Stimulated activated CD4-positive, alpha-beta T cell treated with anti-CD3 and anti-CD28 coated beads, Interleukin-4, amount 100 ng/mL, for 48 hours (primary cell): Measurements from ENCODE around the gene CLEC10A.
"Not testable (repeated sequence)": the region's sequence is repeated elsewhere in the genome, so short reads cannot be mapped to it uniquely, and the experiment has no call there.

Source experiments
- DNase-seq, 2 donors: peaks; one replicate each; pipeline ENCODE4 v3.0.0-alpha.2; 2020; ENCODE audit warnings: low read depth in 2 of 2

CLEC10A gene

DNA sequence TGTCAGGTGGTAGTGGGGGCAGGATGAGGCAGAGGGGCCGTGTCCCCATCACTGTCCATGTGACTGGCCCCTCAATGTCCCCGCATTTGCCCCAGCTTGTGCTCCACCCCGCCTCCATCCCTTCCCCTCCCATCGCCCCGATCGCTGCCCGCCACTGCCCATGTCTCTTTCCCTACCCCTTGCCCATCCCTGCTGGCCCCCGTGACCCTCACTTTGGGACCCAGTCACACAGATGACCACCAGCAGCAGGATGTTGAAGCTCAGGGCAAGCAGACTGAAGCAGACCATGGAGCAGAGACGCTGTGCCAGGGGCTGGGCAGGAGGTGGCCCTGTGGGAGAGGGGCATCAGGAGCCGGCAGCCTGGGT is 28.5 kb upstream of the CLEC10A start:
- no peak for DNase-seq

DNA sequence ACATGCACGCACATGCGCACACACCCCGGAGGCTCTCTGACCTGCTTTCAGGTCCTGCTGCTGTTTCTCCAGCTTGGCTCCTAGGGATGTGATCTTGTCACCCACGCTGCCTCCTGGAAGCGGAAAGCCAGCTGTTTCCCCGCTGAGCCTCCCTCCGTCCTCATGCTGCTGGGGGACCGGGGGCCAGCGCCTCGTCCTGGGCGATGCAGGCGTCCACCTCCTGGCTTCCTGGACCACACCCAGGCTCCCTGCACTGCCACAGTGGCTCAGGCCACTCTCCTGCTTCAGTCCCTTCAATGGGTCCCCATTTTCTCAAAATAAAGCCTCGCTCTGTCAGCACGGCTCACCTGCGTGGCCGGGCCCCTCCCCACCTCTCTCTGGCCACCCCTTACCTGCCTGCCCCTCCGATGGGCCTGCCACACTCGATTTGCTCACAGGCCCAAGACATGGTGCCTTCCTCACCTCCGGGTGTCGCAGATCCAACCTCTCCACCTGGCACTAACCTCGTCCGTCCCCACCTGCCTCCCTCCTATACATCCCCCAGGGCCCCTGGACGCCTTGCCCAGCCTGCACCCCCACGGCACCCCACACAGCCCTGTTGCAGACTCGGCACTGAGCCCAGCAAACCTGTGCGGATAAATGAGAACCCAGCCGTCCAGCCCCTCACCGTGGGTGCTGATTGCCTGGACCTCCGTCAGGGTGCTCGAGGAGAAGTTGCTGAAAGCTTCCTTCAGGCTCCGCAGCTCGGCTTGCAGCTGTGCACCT is 27.9 kb upstream of the CLEC10A start:
- no peak for DNase-seq

DNA sequence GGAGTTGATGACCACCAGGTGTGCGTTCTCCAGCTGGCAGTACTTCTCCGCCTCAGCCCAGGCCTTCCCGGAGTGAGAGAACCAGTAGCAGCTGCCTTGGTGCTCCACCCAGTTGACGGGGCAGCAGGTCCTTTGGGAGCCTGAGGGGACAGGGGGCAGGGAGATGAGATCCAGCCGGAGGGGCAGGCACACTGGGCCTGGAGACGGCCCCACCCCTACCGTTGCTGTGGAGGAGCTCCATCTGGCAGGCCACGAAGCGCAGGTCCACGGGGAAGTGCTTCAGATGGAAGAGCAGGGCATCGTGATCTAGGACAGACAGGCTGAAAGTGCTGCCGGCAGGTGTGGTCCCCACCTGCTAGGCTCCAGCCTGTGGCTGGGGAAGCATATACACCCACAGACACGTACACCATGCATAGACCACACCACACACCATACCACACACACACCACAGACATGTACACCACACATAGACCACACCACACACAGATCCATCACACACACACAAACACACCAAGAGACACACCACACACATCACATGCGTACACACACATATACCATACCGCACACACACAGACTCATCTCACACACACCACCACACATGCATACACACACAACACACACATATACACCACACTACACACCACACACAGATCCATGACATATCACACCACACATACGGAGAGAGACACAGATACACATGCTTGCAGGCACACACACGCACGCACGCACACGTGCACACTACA is 27.1 kb upstream of the CLEC10A start:
- DNase-seq, result no peak

DNA sequence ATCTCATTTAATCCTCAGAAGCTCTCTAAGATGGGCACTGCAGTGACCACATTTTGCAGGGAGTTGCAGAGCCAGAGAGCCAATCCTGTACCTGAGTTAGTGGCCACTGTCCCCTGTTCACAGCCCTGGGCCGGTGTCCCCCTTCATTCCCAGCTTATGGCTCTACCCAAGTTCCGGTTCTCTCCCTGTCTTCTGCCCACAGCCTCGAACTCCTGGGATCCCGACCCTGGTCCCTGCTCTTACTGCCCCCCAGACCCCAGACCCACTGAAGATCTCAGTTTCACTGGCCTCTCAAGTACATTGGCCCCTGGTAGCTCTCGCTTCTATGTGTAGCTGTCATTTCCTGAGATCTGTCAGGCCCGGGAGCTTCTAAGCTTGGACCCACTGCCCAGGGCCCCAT is 22.4 kb upstream of the CLEC10A start:
- no peak for DNase-seq

DNA sequence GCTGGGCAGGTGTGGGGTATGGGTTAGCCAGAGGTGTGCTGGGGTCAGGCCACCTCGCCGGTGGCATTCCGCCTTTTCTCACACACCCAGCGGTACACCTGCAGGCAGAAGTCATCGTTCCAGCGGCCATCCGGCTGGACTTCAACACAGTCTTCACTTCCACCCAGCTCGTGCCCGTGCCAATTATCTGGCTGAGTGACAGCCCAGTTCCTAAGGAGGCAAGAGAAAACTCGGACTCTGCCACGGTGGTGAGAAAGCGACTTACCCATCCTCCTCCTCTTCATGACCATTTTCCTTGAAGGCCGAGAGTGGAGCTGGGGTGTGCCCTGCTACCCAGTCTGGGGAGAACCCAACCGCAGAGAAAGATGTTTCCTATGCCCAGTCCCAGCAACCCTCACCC is 21.5 kb upstream of the CLEC10A start:
- no peak for DNase-seq

DNA sequence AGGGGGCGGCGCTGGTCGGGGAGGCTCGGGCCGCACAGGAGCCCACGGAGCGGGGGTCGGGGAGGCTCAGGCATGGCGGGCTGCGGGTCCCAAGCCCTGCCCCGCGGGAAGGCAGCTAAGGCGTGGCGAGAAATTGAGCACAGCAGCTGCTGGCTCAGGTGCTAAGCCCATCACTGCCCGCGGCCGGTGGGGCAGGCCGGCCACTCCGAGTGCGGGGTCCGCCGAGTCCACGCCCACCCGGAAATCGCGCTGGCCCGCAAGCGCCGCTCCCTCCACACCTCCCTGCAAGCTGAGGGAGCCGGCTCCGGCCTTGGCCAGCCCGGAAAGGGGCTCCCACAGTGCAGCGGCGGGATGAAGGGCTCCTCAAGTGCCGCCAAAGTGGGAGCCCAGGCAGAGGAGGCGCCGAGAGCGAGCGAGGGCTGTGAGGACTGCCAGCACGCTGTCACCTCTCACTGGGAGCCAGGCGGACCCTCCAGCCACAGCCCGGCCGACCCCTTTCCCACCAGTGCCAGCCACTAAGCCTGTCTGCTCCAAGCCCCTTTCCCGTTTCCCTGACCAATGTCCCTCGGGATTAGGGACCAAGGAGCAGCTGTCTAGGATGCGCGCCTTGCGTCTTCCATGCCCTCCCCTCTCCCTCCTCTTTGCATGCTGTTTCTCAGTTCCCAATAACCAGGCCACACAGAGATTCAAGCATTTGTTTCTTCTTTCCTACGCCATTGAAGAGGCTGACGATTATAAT is 20.8 kb upstream of the CLEC10A start:
- DNase-seq, result not testable (repeated sequence)

DNA sequence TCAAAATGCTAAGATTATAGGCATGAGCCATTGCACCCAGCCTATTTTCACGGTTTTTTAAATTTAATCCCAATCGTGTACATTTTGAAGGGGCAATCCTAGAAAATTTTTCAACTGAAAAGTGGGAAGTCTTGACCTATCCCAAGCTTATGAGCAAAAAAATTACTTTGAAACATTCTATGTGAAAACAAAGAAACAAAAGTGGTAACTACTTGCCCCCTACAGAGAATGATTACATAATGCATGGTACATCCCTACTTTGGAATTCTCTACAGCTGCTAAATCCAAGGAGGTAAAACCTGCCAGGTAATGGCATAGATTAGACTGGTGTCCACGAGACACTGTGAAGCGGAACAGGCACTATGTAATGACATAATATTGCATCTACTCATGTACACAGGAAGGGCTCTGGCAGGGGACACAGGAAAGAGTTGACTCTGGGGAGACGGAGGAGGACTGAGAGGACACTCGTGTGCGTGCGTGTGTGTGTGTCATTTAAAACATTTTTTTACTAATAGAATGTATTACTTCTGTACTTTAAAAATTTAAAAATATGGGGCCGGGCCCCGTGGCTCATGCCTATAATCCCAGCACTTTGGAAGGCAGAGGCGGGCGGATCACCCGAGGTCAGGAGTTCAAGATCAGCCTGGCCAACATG is 18.9 kb upstream of the CLEC10A start:
- no peak for DNase-seq

DNA sequence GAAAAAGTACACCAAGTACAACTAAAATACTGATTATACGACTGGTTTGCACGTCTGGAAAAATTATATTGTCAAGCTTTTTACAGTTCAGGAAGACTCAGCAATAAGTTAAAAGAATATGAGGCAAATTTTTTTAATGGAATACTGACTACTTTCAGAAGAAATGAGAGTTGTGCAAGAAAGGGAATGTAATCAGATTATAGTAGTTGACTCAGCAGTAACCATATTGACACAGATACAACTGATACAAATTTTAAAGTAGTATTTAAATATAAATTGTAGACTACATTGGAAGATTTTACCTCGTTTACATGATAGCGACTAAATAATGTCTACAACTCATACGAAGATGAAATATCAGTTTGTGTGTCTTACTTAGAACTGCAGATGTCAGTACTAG is 17.9 kb upstream of the CLEC10A start:
- DNase-seq, result no peak

DNA sequence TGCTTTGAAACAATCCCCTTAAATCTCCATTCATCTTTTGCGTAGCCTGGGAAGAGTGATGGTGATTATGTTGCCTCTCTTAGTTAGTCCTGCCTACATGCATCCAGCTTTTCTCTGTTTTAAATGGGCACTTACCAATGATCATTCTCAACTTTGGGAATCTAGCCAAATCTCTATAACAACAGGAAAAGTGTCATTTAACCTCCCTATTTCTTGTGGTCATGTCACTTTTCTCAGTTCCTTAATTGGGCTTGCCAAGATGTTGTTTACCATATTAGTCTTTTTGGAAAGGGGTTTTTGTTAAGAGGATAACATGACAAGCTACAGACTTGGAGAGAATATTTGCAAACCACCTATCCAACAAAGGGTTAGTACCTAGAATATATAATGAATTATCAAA is 15.6 kb upstream of the CLEC10A start:
- no peak for DNase-seq

DNA sequence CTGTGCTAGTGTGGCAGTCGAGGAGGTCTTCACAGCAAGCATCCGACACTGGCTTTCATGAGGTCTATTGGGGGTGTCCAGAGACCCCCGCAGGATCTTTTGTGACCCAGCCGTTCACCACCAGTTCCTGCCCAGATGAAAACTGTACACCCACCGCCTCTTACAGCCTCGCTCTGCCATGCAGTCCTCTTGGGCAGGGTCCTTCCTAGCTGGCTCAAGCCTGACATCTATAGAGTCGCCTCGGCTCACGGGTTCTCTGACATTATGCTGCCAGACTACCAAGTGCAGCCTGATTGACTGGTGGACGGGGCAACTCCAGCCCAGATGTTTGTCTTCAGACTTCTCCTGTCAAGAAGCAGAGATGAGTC is 14.6 kb upstream of the CLEC10A start:
- no peak for DNase-seq

DNA sequence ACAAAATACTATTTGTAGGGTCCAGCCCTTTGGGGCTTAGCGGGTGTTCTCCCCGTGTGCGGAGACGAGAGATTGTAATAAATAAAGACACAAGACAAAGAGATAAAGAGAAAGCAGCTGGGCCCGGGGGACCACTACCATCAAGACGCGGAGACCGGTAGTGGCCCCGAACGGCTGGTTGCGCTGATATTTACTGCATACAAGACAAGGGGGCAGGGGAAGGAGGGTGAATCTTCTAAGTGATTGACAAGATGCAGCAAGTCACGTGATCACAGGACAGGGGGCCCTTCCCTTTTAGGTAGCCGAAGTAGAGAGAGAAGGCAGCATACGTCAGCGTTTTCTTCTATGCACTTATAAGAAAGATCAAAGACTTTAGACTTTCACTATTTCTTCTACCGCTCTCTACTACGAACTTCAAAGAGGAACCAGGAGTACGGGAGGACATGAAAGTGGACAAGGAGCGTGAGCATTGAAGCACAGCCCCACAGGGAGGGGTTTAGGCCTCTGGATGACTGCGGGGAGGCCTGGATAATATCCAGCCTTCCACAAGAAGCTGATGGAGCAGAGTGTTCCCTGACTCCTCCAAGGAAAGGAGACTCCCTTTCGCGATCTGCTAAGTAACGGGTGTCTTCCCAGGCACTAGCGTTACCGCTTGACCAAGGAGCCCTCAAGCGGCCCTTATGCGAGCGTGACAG is 11.4 kb upstream of the CLEC10A start:
- DNase-seq, result peak in 1 of 2 donors; percentile 7

DNA sequence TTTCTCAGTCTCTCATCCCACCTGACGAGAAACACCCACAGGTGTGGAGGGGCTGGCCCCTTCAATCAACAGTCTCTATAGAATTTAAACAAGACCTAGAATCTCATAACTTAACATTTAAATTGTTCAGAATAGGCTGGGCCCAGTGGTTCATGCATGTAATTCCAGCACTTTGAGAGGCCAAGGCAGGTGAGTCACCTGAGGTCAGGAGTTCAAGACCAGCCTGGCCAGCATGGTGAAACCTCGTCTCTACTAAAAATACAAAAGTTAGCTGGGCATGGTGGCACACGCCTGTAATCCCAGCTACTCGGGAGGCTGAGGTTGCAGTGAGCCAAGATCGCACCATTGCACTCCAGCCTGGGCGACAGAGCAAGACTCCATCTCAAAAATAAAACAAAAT is 9.5 kb upstream of the CLEC10A start:
- not testable (repeated sequence) for DNase-seq

DNA sequence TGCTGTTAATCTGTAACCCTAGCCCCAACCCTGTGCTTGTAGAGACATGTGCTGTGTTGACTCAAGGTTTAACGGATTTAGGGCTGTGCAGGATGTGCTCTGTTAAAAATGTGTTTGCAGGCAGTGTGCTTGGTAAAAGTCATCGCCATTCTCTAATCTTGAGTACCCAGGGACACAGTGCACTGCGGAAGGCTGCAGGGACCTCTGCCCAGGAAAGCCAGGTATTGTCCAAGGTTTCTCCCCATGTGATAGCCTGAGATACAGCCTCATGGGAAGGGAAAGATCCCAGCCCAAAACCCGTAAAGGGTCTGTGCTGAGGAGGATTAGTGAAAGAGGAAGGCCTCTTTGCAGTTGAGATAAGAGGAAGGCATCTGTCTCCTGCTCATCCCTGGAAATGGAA is 8.4 kb upstream of the CLEC10A start:
- not testable (repeated sequence) for DNase-seq

DNA sequence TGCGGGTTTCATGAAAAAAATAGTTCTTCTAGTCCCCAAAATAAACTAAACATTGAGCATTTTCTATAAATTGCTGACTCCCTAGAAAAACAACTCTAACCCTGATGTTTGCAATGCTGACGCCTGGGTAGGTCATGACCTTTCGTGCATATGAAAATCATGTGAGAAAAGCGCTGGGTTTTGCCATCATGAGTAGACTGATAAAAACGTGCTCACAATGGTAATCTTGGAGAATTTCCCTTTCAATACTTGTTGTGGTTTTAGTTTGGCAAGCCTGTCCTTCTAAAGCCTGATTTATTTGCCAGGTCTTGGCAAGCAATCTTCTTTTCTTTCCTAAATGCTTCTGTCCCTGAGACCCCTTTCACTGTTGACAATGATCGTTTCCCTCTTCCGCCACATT is 4.0 kb upstream of the CLEC10A start:
- DNase-seq, result no peak

DNA sequence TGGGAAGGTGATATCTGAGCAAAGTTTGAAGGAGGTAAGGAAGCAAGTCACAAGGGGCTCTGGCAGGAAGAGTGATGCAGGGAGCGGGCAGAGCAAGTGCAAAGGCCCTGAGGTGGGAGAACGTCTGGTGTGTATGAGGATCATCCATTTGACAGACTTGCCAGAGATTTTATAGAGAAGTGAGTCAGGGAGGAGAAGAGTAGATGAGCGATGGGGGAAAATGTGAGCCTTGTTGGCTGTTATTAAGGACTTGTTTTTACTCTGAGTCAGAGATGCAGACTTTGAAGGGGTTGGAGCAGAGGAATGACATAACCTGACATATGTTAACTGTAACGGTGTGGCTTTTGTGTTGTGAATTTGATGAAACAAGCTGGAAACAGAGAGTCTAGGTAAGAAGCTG is 3.5 kb upstream of the CLEC10A start:
- DNase-seq, result no peak

DNA sequence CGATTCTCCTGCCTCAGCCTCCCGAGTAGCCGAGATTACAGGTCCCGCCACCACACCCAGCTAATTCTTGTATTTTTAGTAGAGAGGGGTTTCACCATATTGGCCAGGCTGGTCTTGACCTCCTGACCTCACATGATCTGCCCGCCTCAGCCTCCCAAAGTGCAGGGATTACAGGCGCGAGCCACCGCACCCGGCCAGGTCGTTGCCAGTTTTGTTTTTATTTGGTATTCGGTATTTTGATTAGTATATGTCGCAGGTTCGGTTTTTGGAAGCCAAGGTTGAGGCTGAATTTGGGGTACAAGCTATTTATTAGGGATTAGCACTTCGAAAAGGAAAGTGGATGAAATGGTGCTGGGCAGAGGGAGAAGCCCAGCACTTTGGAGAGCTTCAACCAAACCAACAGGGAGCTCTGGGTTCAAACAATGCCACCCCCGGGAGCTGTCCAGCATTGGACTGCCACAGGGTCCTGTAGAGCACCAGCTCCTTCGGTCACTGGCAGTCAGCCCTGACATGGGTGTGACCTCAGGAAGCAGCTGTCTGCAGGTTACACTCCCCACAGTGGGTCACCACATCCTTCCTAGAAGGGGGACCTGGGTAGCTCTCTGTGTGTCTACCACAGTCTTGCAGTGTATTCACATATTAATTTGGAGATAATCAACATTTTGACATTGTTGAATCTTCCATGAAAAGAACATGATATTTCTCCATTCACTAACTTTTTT is 1.5 kb upstream of the CLEC10A start:
- DNase-seq, result no peak

DNA sequence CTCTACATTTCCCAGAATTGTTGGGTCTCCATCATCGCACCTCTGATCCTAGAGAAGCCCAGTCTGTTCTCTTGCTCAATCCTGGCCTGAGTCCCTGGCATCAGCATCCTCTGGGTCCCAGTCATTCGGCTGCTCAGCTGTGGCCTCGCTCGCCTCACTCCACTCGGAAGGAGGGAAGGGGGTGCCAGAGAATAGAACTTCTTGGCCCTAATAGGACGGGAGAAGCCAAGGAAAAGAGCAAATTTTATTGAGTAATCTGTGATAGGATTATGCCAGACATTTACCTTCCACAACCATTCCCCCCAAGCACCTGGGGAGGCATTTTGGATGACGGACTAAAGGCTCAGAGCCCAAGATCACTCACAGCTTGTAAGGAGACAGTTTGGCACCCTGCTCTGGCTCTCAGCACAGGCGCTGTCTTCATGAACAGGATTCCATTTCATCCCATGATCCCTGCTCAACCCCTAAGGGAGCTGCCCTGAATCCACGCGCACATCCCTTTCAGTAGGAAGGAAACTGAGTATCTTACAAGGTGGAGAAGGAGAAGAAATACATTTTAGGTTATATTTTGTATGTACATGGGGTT is 498 bp upstream of the CLEC10A start:
- DNase-seq, result no peak

DNA sequence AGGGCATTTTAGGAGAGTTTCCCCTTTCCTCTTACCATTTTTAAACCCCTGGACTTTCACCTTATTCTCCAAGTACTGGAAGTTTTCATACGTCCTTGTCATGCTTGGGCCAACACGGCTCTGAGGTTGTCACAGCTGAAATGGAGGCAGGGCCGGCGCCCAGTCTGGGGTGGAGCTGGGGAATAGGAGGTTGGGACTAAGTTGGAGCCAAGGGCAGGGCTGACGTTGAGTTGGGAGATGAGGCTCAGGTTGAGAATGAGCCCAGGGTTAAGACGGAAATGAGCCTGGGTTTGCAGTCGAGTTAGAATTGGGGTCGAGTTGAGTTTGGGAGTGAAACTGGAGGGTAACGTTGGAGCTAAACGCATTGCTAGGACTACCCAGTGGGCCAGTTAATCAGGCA is 1.3 kb downstream of the CLEC10A start:
- no peak for DNase-seq

DNA sequence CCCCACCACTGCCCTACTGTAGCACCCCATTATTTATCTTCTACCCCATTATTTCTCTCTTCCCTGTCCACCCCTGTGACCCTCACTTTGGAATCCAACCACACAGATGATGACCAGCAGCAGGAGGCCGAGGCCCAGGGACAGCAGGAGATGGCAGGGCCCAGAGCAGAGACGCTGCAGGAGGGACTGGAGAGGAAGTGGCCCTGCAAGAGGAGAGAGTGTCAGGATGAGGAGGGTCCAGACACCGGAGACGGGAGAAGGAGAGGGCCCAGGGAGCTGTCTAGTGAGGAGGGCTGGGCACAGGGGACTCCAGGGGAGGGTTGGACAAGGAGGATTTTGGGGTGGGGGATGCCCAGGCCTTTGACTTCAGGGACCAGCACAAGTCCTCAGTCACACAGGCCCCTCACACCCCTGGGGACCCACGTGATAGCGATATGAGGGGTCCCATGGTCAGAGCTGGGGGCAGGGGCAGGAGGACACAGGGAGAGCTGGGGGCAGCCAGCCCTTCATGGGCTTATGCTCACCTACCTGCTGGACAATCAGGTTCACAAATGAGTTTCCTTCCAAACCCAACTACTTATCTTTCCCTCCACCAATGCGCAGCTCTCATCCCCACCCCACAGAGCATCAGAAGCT is 2.0 kb downstream of the CLEC10A start:
- DNase-seq, result no peak

DNA sequence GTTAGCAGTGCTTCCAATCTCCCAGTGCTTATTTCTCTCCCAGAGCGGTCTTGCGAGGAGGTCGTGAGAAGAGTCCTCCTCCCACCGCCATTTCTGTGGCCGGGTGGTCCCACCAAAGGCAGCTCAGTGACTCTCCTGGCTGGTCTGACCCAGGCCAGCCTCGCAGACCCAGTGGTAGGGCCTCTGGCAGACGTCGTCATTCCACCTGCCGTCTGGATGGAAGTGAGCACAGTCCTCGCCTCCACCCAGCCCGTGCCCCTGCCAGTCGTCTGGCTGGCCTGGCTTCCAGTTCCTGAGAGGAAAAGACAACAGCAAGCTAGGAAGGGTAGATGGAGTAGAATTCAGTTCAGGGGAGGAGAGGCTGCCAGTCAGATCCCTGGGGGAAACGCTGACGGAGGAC is 5.1 kb downstream of the CLEC10A start:
- no peak for DNase-seq
